Stimulated activated CD8-positive, alpha-beta memory T cell treated with anti-CD3 and anti-CD28 coated beads, Interleukin-7, amount 100 ng/mL, for 24 hours (primary cell): ENCODE results near the gene CLASP1.
"Not testable (repeated sequence)": the region's sequence is repeated elsewhere in the genome, so short reads cannot be mapped to it uniquely, and the experiment has no call there.

Experiments used
- DNase-seq: peaks from one replicate; pipeline ENCODE4 v3.0.0-alpha.2; 2020; ENCODE audit warnings: low read depth

The CLASP1 gene

GRCh38 chr2:121582272-121582671 is 67.0 kb downstream of the CLASP1 start:
- DNase-seq = no peak

- no peak for DNase-seq
Observed at GRCh38 chr2:121579309-121579708, 70.0 kb downstream of the CLASP1 start.

- DNase-seq = no peak
Observed at GRCh38 chr2:121577381-121577780, 71.9 kb downstream of the CLASP1 start.

GRCh38 chr2:121576263-121576662 is 73.0 kb downstream of the CLASP1 start:
- DNase-seq = no peak

GRCh38 chr2:121575800-121576199 is 73.5 kb downstream of the CLASP1 start:
- DNase-seq = no peak

- no peak for DNase-seq
Observed at GRCh38 chr2:121570667-121571055, 78.6 kb downstream of the CLASP1 start.

- no peak for DNase-seq
Observed at GRCh38 chr2:121570036-121570666, 79.1 kb downstream of the CLASP1 start.

- no peak for DNase-seq
Observed at GRCh38 chr2:121567957-121568409, 81.3 kb downstream of the CLASP1 start.

GRCh38 chr2:121567452-121567851 is 81.8 kb downstream of the CLASP1 start:
- DNase-seq = no peak

- DNase-seq = no peak
Observed at GRCh38 chr2:121565389-121566250, 83.6 kb downstream of the CLASP1 start.

- no peak for DNase-seq
Observed at GRCh38 chr2:121564905-121565304, 84.4 kb downstream of the CLASP1 start.

GRCh38 chr2:121563754-121564153 is 85.5 kb downstream of the CLASP1 start:
- not testable (repeated sequence) for DNase-seq

GRCh38 chr2:121562269-121563176 is 86.7 kb downstream of the CLASP1 start:
- DNase-seq = no peak

- no peak for DNase-seq
Observed at GRCh38 chr2:121561617-121562268, 87.5 kb downstream of the CLASP1 start.

- no peak for DNase-seq
Observed at GRCh38 chr2:121558329-121558728, 90.9 kb downstream of the CLASP1 start.

- no peak for DNase-seq
Observed at GRCh38 chr2:121555008-121555407, 94.3 kb downstream of the CLASP1 start.

- not testable (repeated sequence) for DNase-seq
Observed at GRCh38 chr2:121552477-121553180, 96.6 kb downstream of the CLASP1 start.

GRCh38 chr2:121550669-121551068 is 98.6 kb downstream of the CLASP1 start:
- DNase-seq = no peak

- no peak for DNase-seq
Observed at GRCh38 chr2:121547646-121548045, 101.6 kb downstream of the CLASP1 start.

- DNase-seq = no peak
Observed at GRCh38 chr2:121545913-121546312, 103.3 kb downstream of the CLASP1 start.

GRCh38 chr2:121545257-121545656 is 104.0 kb downstream of the CLASP1 start:
- no peak for DNase-seq
